Aorta (tissue), 5 donors: ENCODE measurements around the gene HPSE2. TPM values are rescaled to one million over a fixed set of nuclear protein-coding genes. Genes with fewer than 3 reads are reported as not detected.
"Not testable (repeated sequence)": the region's sequence is repeated elsewhere in the genome, so short reads cannot be mapped to it uniquely, and the experiment has no call there.

Experiments
- ATAC-seq: fragments of 200-7000 bp; cut with Tn5 transposase; one replicate; pipeline ENCODE4 v1.9.1; 2022; ENCODE audit warnings: moderate library complexity; ENCODE audit not compliant: low FRiP score
- DNase-seq, 2 donors: peaks; one replicate each; pipeline ENCODE4 v3.0.0-alpha.2; 2020
- H3K27ac ChIP-seq, 2 donors: one replicate each; pipeline ENCODE4 v1.5.1; 2013; ENCODE audit warnings: low read length in 2 of 2, mild to moderate bottlenecking in 2 of 2, moderate library complexity in 2 of 2, control low read depth in 1 of 2, inconsistent platforms in 1 of 2, low read depth in 1 of 2
- H3K27me3 ChIP-seq, 2 donors: one replicate each; pipeline ENCODE4 v1.6.1; 2013; ENCODE audit warnings: control low read depth in 1 of 2, low read length in 1 of 2, mild to moderate bottlenecking in 1 of 2, moderate library complexity in 1 of 2; ENCODE audit not compliant: insufficient read depth in 2 of 2, control insufficient read depth in 1 of 2
- H3K36me3 ChIP-seq, 2 donors: one replicate each; pipeline ENCODE4 v1.6.1; 2013; ENCODE audit warnings: control low read depth in 1 of 2, low read length in 1 of 2, mild to moderate bottlenecking in 1 of 2; ENCODE audit not compliant: insufficient read depth in 2 of 2, control insufficient read depth in 1 of 2
- H3K4me1 ChIP-seq, 2 donors: one replicate each; pipeline ENCODE4 v1.6.1; 2013; ENCODE audit warnings: low read length in 2 of 2, control low read depth in 1 of 2, mild to moderate bottlenecking in 1 of 2, moderate library complexity in 1 of 2; ENCODE audit not compliant: insufficient read depth in 2 of 2, control insufficient read depth in 1 of 2
- H3K4me3 ChIP-seq, 2 donors: one replicate each; pipeline ENCODE4 v1.5.1; 2013; ENCODE audit warnings: low read length in 2 of 2, control low read depth in 1 of 2, mild to moderate bottlenecking in 1 of 2
- H3K9me3 ChIP-seq: one replicate; pipeline ENCODE4 v1.6.1; 2013; ENCODE audit warnings: mild to moderate bottlenecking, low read length; ENCODE audit not compliant: control insufficient read depth
- WGBS, 2 donors: extraction: QIAGEN DNeasy Blood & Tissue Kit; methylation state at CpG; one replicate each; pipeline ENCODE4 v1.1.7; 2013; 5-methylcytosine and 5-hydroxymethylcytosine counted together
- intact Hi-C, 2 donors: fragments of 100-400 bp; cut with DNase I; formaldehyde crosslinking; loops; one replicate each; pipeline versions ENCODE4 v1.14.2 to v1.15.0; 2022
- polyA plus RNA-seq, 2 donors: library from polyadenylated mRNA; stranded (reverse); fragments of 200-250 nt; gene quantifications; one replicate each; pipeline ENCODE4 v1.2.3, GENCODE V29; 2013
- total RNA-seq, 2 donors: library from RNA; stranded (reverse); fragmentation: NEBNext Ultra II Directional; extraction: Animal tissue kit (Norgen Biotek cat#: 25700); gene quantifications; one replicate each; pipeline ENCODE4 v1.2.1, GENCODE V29; 2021
- donor health status: healthy with polysubstance abuse.
- donor health status: Bipolar disorder and iron deficiency.
- donor health status: DM: no; HTN: no; CAD: no.
- donor health status: DM: no; HTN: no; CAD: no.
- donor health status: DM: yes; HTN: yes; CAD: no.

Gene HPSE2
- total and polyA plus RNA-seq, 4 donors, result 1.2 to 22.0 (median 4.8) TPM

GRCh38 chr10:98502535-98502934 is 733.1 kb downstream of the HPSE2 start:
- DNase-seq, H3K4me3 ChIP-seq, H3K27me3 ChIP-seq, H3K4me1 ChIP-seq, ATAC-seq, H3K27ac ChIP-seq, intact Hi-C loops, H3K36me3 ChIP-seq, H3K9me3 ChIP-seq: not testable (repeated sequence)
- WGBS, 2 donors, result 85% methylated on average over 2 of the region's 2 CpGs

GRCh38 chr10:98492763-98493162 is 742.9 kb downstream of the HPSE2 start:
- H3K4me1 ChIP-seq, result no peaks in the 10 kb centered on the region
- DNase-seq (no peak), ATAC-seq (no peak)
- H3K27me3 ChIP-seq, result no peaks in the 10 kb centered on the region
- no peak overlapping the region for H3K27ac ChIP-seq
- intact Hi-C loops, result no loop called here
- H3K4me3 ChIP-seq, result no peak overlapping the region
- 82 to 93% methylated on average over 1 of the region's 1 CpG for WGBS, 2 donors
- no peaks in the 10 kb centered on the region for H3K9me3 ChIP-seq
- no peaks in the 10 kb centered on the region for H3K36me3 ChIP-seq

GRCh38 chr10:98489561-98490481 is 745.8 kb downstream of the HPSE2 start:
- H3K27ac ChIP-seq, result no peak overlapping the region
- ATAC-seq (no peak), DNase-seq (no peak)
- no peaks in the 10 kb centered on the region for H3K27me3 ChIP-seq
- WGBS, 2 donors, result 86% methylated on average over 13 of the region's 13 CpGs
- H3K9me3 ChIP-seq, result no peaks in the 10 kb centered on the region
- intact Hi-C loops, result no loop called here
- no peak overlapping the region for H3K4me3 ChIP-seq
- H3K4me1 ChIP-seq, result no peaks in the 10 kb centered on the region
- no peaks in the 10 kb centered on the region for H3K36me3 ChIP-seq

GRCh38 chr10:98488669-98489430 is 746.8 kb downstream of the HPSE2 start:
- H3K4me1 ChIP-seq, result no peaks in the 10 kb centered on the region
- WGBS, 2 donors, result 75 to 77% methylated on average over 1 of the region's 1 CpG
- no peak overlapping the region for H3K27ac ChIP-seq
- intact Hi-C loops, result no loop called here
- no peaks in the 10 kb centered on the region for H3K9me3 ChIP-seq
- H3K27me3 ChIP-seq, result no peaks in the 10 kb centered on the region
- no peaks in the 10 kb centered on the region for H3K36me3 ChIP-seq
- H3K4me3 ChIP-seq, result no peak overlapping the region
- DNase-seq (no peak), ATAC-seq (no peak)

- Histone ChIP-seq H3K27ac (no peak overlapping the region), H3K9me3 (no peaks in the 10 kb centered on the region), H3K4me1 (no peaks in the 10 kb centered on the region), H3K36me3 (no peaks in the 10 kb centered on the region), H3K27me3 (no peaks in the 10 kb centered on the region), H3K4me3 (no peak overlapping the region)
- WGBS, 2 donors, result 85 to 87% methylated on average over 3 of the region's 3 CpGs
- no peak for DNase-seq
- no peak for ATAC-seq
- intact Hi-C loops, result no loop called here
Measured at GRCh38 chr10:98487649-98488048, 748.0 kb downstream of the HPSE2 start.

- DNase-seq (no peak), ATAC-seq (no peak)
- H3K4me3 ChIP-seq, result no peak overlapping the region
- H3K27ac ChIP-seq, result no peak overlapping the region
- WGBS, 2 donors, result 92 to 95% methylated on average over 3 of the region's 3 CpGs
- H3K4me1 ChIP-seq, result no peaks in the 10 kb centered on the region
- intact Hi-C loops, result no loop called here
- H3K27me3 ChIP-seq, result no peaks in the 10 kb centered on the region
- H3K9me3 ChIP-seq, result no peaks in the 10 kb centered on the region
- H3K36me3 ChIP-seq, result no peaks in the 10 kb centered on the region
Measured at GRCh38 chr10:98486421-98486820, 749.2 kb downstream of the HPSE2 start.

- no peak overlapping the region for H3K4me3 ChIP-seq
- H3K4me1 ChIP-seq, result no peaks in the 10 kb centered on the region
- no peak for ATAC-seq
- H3K27me3 ChIP-seq, result no peaks in the 10 kb centered on the region
- H3K27ac ChIP-seq, result no peak overlapping the region
- no peaks in the 10 kb centered on the region for H3K36me3 ChIP-seq
- 64 to 79% methylated on average over 2 of the region's 2 CpGs for WGBS, 2 donors
- intact Hi-C loops, result no loop called here
- DNase-seq, result no peak
- H3K9me3 ChIP-seq, result no peaks in the 10 kb centered on the region
Measured at GRCh38 chr10:98485959-98486358, 749.7 kb downstream of the HPSE2 start.

GRCh38 chr10:98483658-98484057 is 752.0 kb downstream of the HPSE2 start:
- Histone ChIP-seq H3K9me3 (no peaks in the 10 kb centered on the region), H3K27ac (no peak overlapping the region), H3K4me1 (no peaks in the 10 kb centered on the region), H3K4me3 (no peak overlapping the region), H3K36me3 (no peaks in the 10 kb centered on the region), H3K27me3 (no peaks in the 10 kb centered on the region)
- intact Hi-C loops, result no loop called here
- no peak for ATAC-seq
- DNase-seq, result no peak

- no peaks in the 10 kb centered on the region for H3K27me3 ChIP-seq
- no peaks in the 10 kb centered on the region for H3K9me3 ChIP-seq
- no peaks in the 10 kb centered on the region for H3K4me1 ChIP-seq
- DNase-seq (no peak), ATAC-seq (no peak)
- WGBS, 2 donors, result 95 to 96% methylated on average over 2 of the region's 2 CpGs
- H3K27ac ChIP-seq, result no peak overlapping the region
- intact Hi-C loops, result no loop called here
- H3K4me3 ChIP-seq, result no peak overlapping the region
- no peaks in the 10 kb centered on the region for H3K36me3 ChIP-seq
Measured at GRCh38 chr10:98482096-98482495, 753.6 kb downstream of the HPSE2 start.
